ENCODE measurements around the gene CDC34. TPM values are rescaled to one million over a fixed set of nuclear protein-coding genes. Genes with fewer than 3 reads are reported as not detected.

Gene CDC34
- total RNA-seq, 1 donor from 2014 or later = 111 TPM

DNA sequence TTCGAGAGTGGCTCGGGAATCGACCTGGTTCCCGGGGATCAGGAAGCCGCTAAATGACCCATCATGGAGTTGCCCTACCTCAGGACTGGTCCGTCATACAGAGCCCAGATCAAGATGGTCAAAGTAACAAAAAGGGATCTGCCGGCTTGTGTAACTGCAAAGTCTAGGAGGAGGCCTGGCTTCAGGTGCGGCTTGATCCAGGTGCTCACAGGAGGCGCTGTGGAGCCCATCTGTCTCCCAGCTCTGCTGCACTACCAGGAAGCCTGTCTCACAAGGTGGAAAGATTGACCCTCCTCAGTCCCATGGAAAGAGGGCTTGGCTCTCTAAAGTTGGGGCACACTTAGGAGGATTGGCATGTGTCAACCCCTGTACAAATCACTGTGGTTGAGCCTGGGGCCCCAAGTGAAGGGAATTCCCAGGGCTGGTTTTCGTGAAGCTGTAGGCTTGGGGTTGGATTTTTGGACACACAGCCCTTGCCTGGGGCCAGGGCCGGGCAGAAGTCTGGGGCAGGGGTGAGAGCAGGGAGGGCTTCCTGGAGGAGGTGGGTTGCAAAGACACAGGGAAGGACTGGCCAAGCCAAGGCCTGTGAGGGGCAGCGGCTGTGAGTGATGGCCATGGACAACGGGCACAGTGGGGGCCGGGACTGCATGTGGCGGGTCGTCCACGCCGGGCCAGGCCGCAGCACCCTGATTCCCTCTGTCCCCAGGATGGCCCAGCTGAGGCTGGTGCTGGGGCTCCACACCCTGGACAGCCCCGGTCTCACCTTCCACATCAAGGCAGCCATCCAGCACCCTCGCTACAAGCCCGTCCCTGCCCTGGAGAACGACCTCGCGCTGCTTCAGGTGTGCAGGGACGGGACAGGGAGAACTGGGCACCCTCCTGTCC, 16.5 kb downstream of the CDC34 start:
- TF ChIP-seq, protein P1, sequence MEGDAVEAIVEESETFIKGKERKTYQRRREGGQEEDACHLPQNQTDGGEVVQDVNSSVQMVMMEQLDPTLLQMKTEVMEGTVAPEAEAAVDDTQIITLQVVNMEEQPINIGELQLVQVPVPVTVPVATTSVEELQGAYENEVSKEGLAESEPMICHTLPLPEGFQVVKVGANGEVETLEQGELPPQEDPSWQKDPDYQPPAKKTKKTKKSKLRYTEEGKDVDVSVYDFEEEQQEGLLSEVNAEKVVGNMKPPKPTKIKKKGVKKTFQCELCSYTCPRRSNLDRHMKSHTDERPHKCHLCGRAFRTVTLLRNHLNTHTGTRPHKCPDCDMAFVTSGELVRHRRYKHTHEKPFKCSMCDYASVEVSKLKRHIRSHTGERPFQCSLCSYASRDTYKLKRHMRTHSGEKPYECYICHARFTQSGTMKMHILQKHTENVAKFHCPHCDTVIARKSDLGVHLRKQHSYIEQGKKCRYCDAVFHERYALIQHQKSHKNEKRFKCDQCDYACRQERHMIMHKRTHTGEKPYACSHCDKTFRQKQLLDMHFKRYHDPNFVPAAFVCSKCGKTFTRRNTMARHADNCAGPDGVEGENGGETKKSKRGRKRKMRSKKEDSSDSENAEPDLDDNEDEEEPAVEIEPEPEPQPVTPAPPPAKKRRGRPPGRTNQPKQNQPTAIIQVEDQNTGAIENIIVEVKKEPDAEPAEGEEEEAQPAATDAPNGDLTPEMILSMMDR (conservative IDR thresholded peaks at IDR 0.05) = no peak
- H3K9me3 Mint-ChIP-seq = no peaks in the 10 kb centered on the region
- DNase-seq (ENCODE audit: low read depth, low spot score) = no peak
- no peak overlapping the region for H3K27ac Mint-ChIP-seq (ENCODE audit: unreplicated experiment)
- H3K4me1 Mint-ChIP-seq = no peaks in the 10 kb centered on the region
- H3K36me3 Mint-ChIP-seq (ENCODE audit: low read depth) = peaks cover 2% of the 10 kb centered on the region
- H3K27me3 Mint-ChIP-seq (ENCODE audit: low read depth) = peaks cover 12% of the 10 kb centered on the region
- H3K4me3 Mint-ChIP-seq = peak overlapping the region; percentile 20

DNA sequence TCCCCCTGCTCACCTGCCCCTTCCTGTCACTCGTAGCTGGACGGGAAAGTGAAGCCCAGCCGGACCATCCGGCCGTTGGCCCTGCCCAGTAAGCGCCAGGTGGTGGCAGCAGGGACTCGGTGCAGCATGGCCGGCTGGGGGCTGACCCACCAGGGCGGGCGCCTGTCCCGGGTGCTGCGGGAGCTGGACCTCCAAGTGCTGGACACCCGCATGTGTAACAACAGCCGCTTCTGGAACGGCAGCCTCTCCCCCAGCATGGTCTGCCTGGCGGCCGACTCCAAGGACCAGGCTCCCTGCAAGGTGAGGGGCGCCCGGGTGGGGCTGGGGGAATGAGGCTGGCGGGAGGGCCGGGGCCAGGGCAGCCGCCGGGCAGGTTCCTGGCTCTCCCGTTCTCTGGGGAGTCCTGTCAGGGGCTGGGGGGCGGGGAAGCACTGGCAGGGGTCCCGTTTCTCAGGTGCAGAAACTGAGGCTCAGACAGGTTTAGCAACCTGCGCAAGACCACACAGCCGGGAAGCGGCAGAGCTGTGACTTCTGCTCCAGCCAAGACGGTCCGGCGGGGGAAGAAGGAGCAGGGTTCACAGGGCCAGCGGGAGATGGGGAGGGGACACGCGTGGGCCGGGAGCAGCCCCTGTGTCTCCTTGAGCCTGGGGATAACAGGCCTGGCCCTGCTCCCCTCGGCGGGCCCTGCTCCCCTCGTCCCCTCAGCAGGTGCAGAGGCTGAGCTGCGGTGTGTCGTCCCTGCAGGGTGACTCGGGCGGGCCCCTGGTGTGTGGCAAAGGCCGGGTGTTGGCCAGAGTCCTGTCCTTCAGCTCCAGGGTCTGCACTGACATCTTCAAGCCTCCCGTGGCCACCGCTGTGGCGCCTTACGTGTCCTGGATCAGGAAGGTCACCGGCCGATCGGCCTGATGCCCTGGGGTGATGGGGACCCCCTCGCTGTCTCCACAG, 17.6 kb downstream of the CDC34 start:
- Mint-ChIP-seq H3K4me3 (no peak overlapping the region), H3K36me3 (ENCODE audit: low read depth) (no peaks in the 10 kb centered on the region), H3K27me3 (ENCODE audit: low read depth) (peaks cover 12% of the 10 kb centered on the region), H3K4me1 (no peaks in the 10 kb centered on the region), H3K27ac (ENCODE audit: unreplicated experiment) (no peak overlapping the region), H3K9me3 (no peaks in the 10 kb centered on the region)
- TF ChIP-seq, protein P1 (conservative IDR thresholded peaks at IDR 0.05) = no peak
- no peak for DNase-seq (ENCODE audit: low read depth, low spot score)

DNA sequence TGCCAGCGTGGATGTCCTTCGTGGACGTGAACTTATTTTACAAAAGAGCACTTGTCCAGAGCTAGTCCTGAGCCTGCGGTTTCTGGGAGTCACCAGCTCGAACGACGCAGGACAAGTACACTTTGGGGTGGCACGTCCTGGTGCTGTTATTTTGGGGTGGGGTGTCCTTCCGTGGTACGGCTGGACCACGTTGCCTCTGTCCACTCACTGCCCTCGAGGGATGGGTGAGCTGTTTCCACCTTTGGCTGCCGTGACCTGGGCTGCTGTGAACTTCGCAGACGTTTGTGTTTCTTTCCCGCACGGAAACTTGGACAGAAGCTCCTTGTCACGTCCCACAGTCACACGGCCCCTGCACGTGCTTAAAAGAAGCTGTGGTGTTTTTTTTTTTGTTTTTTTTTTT, 23.3 kb downstream of the CDC34 start:
- TF ChIP-seq, protein P1 (conservative IDR thresholded peaks at IDR 0.05) = no peak
- Mint-ChIP-seq H3K4me3 (no peak overlapping the region), H3K4me1 (no peaks in the 10 kb centered on the region), H3K27me3 (ENCODE audit: low read depth) (peaks cover 9% of the 10 kb centered on the region), H3K36me3 (ENCODE audit: low read depth) (no peaks in the 10 kb centered on the region), H3K27ac (ENCODE audit: unreplicated experiment) (no peak overlapping the region), H3K9me3 (no peaks in the 10 kb centered on the region)
- DNase-seq (ENCODE audit: low read depth, low spot score) = no peak

DNA sequence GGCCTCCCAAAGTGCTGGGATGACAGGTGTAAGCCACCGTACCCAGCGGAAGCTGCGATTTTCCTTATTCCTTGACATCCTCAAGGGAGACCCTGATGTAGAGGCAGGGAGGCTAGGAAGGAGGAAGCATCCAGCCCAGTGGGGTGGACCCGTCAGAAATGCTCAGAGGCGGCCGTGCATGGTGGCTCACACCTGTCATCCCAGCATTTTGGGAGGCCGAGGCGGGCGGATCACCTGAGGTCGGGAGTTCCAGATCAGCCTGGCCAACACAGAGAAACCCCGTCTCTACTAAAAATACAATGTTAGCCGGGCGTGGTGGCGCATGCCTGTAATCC, 23.9 kb downstream of the CDC34 start:
- Mint-ChIP-seq H3K27ac (ENCODE audit: unreplicated experiment) (no peak overlapping the region), H3K4me1 (no peaks in the 10 kb centered on the region), H3K4me3 (no peak overlapping the region)

More for the DNA sequence above, 23.9 kb downstream of the CDC34 start:
- H3K36me3 Mint-ChIP-seq (ENCODE audit: low read depth) = peaks cover 3% of the 10 kb centered on the region
- H3K9me3 Mint-ChIP-seq = no peaks in the 10 kb centered on the region
- H3K27me3 Mint-ChIP-seq (ENCODE audit: low read depth) = peaks cover 9% of the 10 kb centered on the region
- TF ChIP-seq, protein P1 (conservative IDR thresholded peaks at IDR 0.05) = no peak
- DNase-seq (ENCODE audit: low read depth, low spot score) = no peak

Measured in neural crest cell (in vitro differentiated cells).